Measurements from ENCODE around the gene NKX6-2. TPM values are rescaled to one million over a fixed set of nuclear protein-coding genes. Genes with fewer than 3 reads are reported as not detected.

Gene NKX6-2
- total RNA-seq, 6 experiments from 2014 or later = not detected

GRCh38 chr10:132780356-132780755 lies 5.6 kb downstream of the NKX6-2 start:
- Mint-ChIP-seq H3K9me3 (peaks cover 6% of the 10 kb centered on the region), H3K36me3 (ENCODE audit: low read depth) (peaks cover 17% of the 10 kb centered on the region), H3K4me1 (ENCODE audit: low read depth) (no peaks in the 10 kb centered on the region), H3K27me3 (ENCODE audit: insufficient read depth) (peaks cover 19% of the 10 kb centered on the region), H3K27ac (no peak overlapping the region), H3K4me3 (no peak overlapping the region)
- no peak for DNase-seq
- no peak for TF ChIP-seq CTCF (IDR thresholded peaks at IDR 0.05)

DNA sequence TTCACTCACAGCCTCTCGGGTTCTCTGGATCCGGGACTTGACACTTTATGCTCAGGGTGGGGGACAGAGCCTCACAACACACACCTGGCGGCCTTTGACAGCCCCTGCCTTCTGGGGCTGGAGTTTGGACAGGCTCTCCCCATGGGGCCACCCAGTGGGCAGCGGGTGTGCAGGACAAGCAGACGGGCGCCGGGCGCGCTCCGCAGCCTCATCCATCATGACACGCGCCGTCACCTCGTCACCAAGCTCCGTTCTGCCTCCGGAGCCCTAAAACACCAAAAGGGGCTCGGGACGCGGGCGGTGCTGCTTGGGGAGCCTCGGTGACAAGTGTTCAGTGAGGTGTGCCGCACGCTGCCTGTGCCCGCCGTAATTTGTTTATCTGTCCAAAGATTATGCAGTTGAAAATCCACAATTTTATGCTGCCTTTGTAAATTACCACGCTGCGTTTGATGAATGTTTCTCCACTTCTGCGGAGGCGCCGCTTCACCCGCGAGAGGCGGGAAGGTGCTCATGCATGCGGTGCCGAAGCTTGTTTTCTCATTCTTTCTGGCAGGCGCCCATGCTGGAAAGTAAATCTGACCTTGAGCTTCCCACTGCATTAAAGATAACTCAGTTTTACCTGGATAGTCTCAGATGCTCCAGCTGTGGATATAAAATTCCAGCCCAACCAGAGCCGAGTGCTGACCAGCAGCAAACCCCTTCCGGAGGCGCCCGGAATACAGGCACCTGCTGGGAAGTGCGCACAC lies 6.2 kb downstream of the NKX6-2 start:
- Mint-ChIP-seq H3K36me3 (ENCODE audit: low read depth) (peaks cover 17% of the 10 kb centered on the region), H3K27ac (no peak overlapping the region), H3K27me3 (ENCODE audit: insufficient read depth) (peaks cover 17% of the 10 kb centered on the region), H3K4me1 (ENCODE audit: low read depth) (no peaks in the 10 kb centered on the region), H3K9me3 (peaks cover 6% of the 10 kb centered on the region), H3K4me3 (no peak overlapping the region)
- no peak for DNase-seq
- TF ChIP-seq CTCF (IDR thresholded peaks at IDR 0.05) = no peak

- Mint-ChIP-seq H3K4me1 (ENCODE audit: low read depth) (no peaks in the 10 kb centered on the region), H3K9me3 (no peaks in the 10 kb centered on the region), H3K4me3 (no peak overlapping the region), H3K27me3 (ENCODE audit: insufficient read depth) (peaks cover 7% of the 10 kb centered on the region; the same call in 1 of the 2 replicates), H3K36me3 (ENCODE audit: low read depth) (peaks cover 5% of the 10 kb centered on the region), H3K27ac (no peak overlapping the region)
- TF ChIP-seq CTCF (IDR thresholded peaks at IDR 0.05) = no peak
- no peak for DNase-seq
Observed at GRCh38 chr10:132777441-132777840, 8.5 kb downstream of the NKX6-2 start.

DNA sequence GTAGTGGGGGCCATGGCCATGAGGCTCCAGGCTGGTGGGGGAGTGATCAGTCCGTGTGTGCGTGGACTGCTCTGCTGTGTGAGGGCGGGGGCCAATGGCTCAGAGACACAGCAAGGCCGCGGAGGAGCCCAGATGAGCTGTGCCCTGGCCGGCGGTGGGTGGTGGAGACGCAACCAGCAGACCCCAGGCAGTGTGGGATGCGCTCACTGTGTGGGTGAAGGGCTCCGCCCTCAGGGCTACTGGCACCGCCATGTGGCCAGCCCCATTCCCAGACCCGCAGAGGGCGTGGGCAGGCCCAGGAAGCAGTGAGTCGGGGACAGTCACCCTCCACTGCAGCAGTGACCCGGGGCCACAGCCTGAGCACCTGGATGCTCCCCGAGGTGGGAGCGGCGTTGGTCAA lies 9.1 kb downstream of the NKX6-2 start:
- H3K4me3 Mint-ChIP-seq = no peak overlapping the region
- H3K27ac Mint-ChIP-seq = no peak overlapping the region
- no peak for DNase-seq
- no peaks in the 10 kb centered on the region for H3K9me3 Mint-ChIP-seq
- H3K27me3 Mint-ChIP-seq (ENCODE audit: insufficient read depth) = peaks cover 5% of the 10 kb centered on the region; the same call in 1 of the 2 replicates
- peaks cover 2% of the 10 kb centered on the region for H3K36me3 Mint-ChIP-seq (ENCODE audit: low read depth)
- TF ChIP-seq CTCF (IDR thresholded peaks at IDR 0.05) = no peak
- no peaks in the 10 kb centered on the region for H3K4me1 Mint-ChIP-seq (ENCODE audit: low read depth)

GRCh38 chr10:132776186-132776585 lies 9.8 kb downstream of the NKX6-2 start:
- peaks cover 3% of the 10 kb centered on the region; the same call in 1 of the 2 replicates for H3K27me3 Mint-ChIP-seq (ENCODE audit: insufficient read depth)
- H3K4me1 Mint-ChIP-seq (ENCODE audit: low read depth) = no peaks in the 10 kb centered on the region
- no peak overlapping the region for H3K27ac Mint-ChIP-seq
- no peak for TF ChIP-seq CTCF (IDR thresholded peaks at IDR 0.05)
- H3K4me3 Mint-ChIP-seq = no peak overlapping the region
- H3K36me3 Mint-ChIP-seq (ENCODE audit: low read depth) = peaks cover 3% of the 10 kb centered on the region; the same call in 1 of the 2 replicates
- H3K9me3 Mint-ChIP-seq = no peaks in the 10 kb centered on the region
- DNase-seq = no peak

Data from HFFc6 (cell line).